SK-N-SH treated with all-trans-retinoic acid at 6 μM for 48 hours (cell line): Measurements from ENCODE around the gene CUTA.

Experiments used
- ARNTL ChIP-seq: fragments of 450-650 bp; formaldehyde crosslinking; IDR thresholded peaks from 2 replicates; pipeline ENCODE4 v1.5.0; 2020; ENCODE audit warnings: low read depth, mild to moderate bottlenecking, moderate library complexity, borderline replicate concordance
- BACH2 ChIP-seq: fragments of 250-450 bp; sonication (Bioruptor Pico); IDR thresholded peaks from 2 replicates; pipeline ENCODE4 v1.9.0; 2021; ENCODE audit warnings: mild to moderate bottlenecking, borderline replicate concordance
- CREB5 ChIP-seq: fragments of 250-450 bp; sonication (Bioruptor Pico); IDR thresholded peaks from 2 replicates; pipeline ENCODE4 v1.5.1; 2020; ENCODE audit warnings: low read depth, mild to moderate bottlenecking, moderate library complexity
- CSDC2 ChIP-seq: fragments of 250-450 bp; sonication (Bioruptor Pico); IDR thresholded peaks from 2 replicates; pipeline ENCODE4 v1.5.0; 2020; ENCODE audit warnings: mild to moderate bottlenecking, moderate library complexity
- OSR1 ChIP-seq: fragments of 250-450 bp; sonication (Bioruptor Pico); IDR thresholded peaks from 2 replicates; pipeline ENCODE4 v1.8.0; 2022; ENCODE audit warnings: moderate library complexity, mild to moderate bottlenecking, inconsistent platforms
- RARB ChIP-seq: fragments of 250-450 bp; sonication (Bioruptor Pico); IDR thresholded peaks from 2 replicates; pipeline ENCODE4 v1.8.0; 2021; ENCODE audit warnings: mild to moderate bottlenecking, moderate library complexity
- ZC3H10 ChIP-seq: fragments of 250-450 bp; sonication (Bioruptor Pico); IDR thresholded peaks from 2 replicates; pipeline ENCODE4 v1.5.1; 2021; ENCODE audit warnings: mild to moderate bottlenecking, moderate library complexity
- ZFP3 ChIP-seq: fragments of 250-450 bp; sonication (Bioruptor Pico); IDR thresholded peaks from 2 replicates; pipeline ENCODE4 v1.5.0; 2020; ENCODE audit warnings: mild to moderate bottlenecking, moderate library complexity
- ZFP30 ChIP-seq: fragments of 450-650 bp; formaldehyde crosslinking; IDR thresholded peaks from 2 replicates; pipeline ENCODE4 v1.5.0; 2022; ENCODE audit warnings: mild to moderate bottlenecking, moderate library complexity
- ZNF8 ChIP-seq: fragments of 450-650 bp; formaldehyde crosslinking; IDR thresholded peaks from 2 replicates; pipeline ENCODE4 v1.5.0; 2020; ENCODE audit warnings: mild to moderate bottlenecking, moderate library complexity
- TF ChIP-seq, protein P1 (sequence below): fragments of 250-450 bp; sonication (Bioruptor Pico); IDR thresholded peaks from 2 replicates; pipeline ENCODE4 v1.8.0; 2020; ENCODE audit warnings: mild to moderate bottlenecking, moderate library complexity, borderline replicate concordance
- TF ChIP-seq, protein P2 (sequence below): fragments of 250-450 bp; sonication (Bioruptor Pico); IDR thresholded peaks from 2 replicates; pipeline ENCODE4 v1.8.0; 2021; ENCODE audit warnings: low read depth, mild to moderate bottlenecking, moderate library complexity, borderline replicate concordance
- TF ChIP-seq, protein P3 (sequence below): fragments of 250-450 bp; sonication (Bioruptor Pico); IDR thresholded peaks from 2 replicates; pipeline ENCODE4 v1.5.1; 2021; ENCODE audit warnings: mild to moderate bottlenecking, moderate library complexity
- TF ChIP-seq, protein P4 (sequence below): fragments of 250-450 bp; sonication (Bioruptor Pico); IDR thresholded peaks from 2 replicates; pipeline ENCODE4 v1.5.0; 2020; ENCODE audit warnings: mild to moderate bottlenecking, moderate library complexity

- TF ChIP-seq ARNTL (no peak), ZFP3 (no peak), ZC3H10 (no peak), BACH2 (CRISPR knock-in tag) (no peak), ZNF8 (CRISPR knock-in tag) (no peak), CSDC2 (CRISPR knock-in tag) (no peak), RARB (CRISPR knock-in tag) (no peak), CREB5 (CRISPR knock-in tag) (no peak), ZFP30 (CRISPR knock-in tag) (no peak), OSR1 (no peak)
- TF ChIP-seq, protein P1, sequence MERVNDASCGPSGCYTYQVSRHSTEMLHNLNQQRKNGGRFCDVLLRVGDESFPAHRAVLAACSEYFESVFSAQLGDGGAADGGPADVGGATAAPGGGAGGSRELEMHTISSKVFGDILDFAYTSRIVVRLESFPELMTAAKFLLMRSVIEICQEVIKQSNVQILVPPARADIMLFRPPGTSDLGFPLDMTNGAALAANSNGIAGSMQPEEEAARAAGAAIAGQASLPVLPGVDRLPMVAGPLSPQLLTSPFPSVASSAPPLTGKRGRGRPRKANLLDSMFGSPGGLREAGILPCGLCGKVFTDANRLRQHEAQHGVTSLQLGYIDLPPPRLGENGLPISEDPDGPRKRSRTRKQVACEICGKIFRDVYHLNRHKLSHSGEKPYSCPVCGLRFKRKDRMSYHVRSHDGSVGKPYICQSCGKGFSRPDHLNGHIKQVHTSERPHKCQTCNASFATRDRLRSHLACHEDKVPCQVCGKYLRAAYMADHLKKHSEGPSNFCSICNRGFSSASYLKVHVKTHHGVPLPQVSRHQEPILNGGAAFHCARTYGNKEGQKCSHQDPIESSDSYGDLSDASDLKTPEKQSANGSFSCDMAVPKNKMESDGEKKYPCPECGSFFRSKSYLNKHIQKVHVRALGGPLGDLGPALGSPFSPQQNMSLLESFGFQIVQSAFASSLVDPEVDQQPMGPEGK (CRISPR knock-in tag) = no peak
- TF ChIP-seq, protein P2, sequence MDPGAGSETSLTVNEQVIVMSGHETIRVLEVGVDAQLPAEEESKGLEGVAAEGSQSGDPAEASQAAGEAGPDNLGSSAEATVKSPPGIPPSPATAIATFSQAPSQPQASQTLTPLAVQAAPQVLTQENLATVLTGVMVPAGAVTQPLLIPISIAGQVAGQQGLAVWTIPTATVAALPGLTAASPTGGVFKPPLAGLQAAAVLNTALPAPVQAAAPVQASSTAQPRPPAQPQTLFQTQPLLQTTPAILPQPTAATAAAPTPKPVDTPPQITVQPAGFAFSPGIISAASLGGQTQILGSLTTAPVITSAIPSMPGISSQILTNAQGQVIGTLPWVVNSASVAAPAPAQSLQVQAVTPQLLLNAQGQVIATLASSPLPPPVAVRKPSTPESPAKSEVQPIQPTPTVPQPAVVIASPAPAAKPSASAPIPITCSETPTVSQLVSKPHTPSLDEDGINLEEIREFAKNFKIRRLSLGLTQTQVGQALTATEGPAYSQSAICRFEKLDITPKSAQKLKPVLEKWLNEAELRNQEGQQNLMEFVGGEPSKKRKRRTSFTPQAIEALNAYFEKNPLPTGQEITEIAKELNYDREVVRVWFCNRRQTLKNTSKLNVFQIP (CRISPR knock-in tag) = no peak
- TF ChIP-seq, protein P3, sequence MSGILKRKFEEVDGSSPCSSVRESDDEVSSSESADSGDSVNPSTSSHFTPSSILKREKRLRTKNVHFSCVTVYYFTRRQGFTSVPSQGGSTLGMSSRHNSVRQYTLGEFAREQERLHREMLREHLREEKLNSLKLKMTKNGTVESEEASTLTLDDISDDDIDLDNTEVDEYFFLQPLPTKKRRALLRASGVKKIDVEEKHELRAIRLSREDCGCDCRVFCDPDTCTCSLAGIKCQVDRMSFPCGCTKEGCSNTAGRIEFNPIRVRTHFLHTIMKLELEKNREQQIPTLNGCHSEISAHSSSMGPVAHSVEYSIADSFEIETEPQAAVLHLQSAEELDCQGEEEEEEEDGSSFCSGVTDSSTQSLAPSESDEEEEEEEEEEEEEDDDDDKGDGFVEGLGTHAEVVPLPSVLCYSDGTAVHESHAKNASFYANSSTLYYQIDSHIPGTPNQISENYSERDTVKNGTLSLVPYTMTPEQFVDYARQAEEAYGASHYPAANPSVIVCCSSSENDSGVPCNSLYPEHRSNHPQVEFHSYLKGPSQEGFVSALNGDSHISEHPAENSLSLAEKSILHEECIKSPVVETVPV (CRISPR knock-in tag) = no peak
- TF ChIP-seq, protein P4, sequence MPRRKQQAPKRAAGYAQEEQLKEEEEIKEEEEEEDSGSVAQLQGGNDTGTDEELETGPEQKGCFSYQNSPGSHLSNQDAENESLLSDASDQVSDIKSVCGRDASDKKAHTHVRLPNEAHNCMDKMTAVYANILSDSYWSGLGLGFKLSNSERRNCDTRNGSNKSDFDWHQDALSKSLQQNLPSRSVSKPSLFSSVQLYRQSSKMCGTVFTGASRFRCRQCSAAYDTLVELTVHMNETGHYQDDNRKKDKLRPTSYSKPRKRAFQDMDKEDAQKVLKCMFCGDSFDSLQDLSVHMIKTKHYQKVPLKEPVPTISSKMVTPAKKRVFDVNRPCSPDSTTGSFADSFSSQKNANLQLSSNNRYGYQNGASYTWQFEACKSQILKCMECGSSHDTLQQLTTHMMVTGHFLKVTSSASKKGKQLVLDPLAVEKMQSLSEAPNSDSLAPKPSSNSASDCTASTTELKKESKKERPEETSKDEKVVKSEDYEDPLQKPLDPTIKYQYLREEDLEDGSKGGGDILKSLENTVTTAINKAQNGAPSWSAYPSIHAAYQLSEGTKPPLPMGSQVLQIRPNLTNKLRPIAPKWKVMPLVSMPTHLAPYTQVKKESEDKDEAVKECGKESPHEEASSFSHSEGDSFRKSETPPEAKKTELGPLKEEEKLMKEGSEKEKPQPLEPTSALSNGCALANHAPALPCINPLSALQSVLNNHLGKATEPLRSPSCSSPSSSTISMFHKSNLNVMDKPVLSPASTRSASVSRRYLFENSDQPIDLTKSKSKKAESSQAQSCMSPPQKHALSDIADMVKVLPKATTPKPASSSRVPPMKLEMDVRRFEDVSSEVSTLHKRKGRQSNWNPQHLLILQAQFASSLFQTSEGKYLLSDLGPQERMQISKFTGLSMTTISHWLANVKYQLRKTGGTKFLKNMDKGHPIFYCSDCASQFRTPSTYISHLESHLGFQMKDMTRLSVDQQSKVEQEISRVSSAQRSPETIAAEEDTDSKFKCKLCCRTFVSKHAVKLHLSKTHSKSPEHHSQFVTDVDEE (CRISPR knock-in tag) = no peak
These were observed 21.2 kb upstream of the CUTA start for GRCh38 chr6:33438978-33439594.
